Fibroblast of villous mesenchyme (primary cell): ENCODE data around the gene ABHD17A. TPM values are rescaled to one million over a fixed set of nuclear protein-coding genes. Genes with fewer than 3 reads are reported as not detected.
A peak's percentile ranks its signal among the peaks of the same experiment; 100 is the strongest.
"Not testable (repeated sequence)": the region's sequence is repeated elsewhere in the genome, so short reads cannot be mapped to it uniquely, and the experiment has no call there.

Experiments
- DNase-seq: peaks from one replicate; pipeline ENCODE4 v3.0.0-alpha.2; 2010; ENCODE audit warnings: low read depth
- H3K4me3 ChIP-seq: 2 replicates; pipeline ENCODE4 v1.5.1; 2011; ENCODE audit warnings: low read depth, mild to moderate bottlenecking, low read length
- CTCF ChIP-seq: IDR thresholded peaks from 2 replicates; pipeline ENCODE4 v1.5.1; 2012; ENCODE audit warnings: low read depth, mild to moderate bottlenecking, low read length; ENCODE audit not compliant: insufficient read depth
- total RNA-seq: library from RNA; depleted of rRNA; stranded (reverse); fragments of >200 nt; gene quantifications from 2 replicates; pipeline ENCODE4 v1.2.3, GENCODE V29; 2012

Gene ABHD17A
- total RNA-seq, 1 donor: 45.8 TPM

GRCh38 chr19:1875646-1876495 lies 9.4 kb downstream of the ABHD17A start:
- peak; percentile 89 for DNase-seq
- TF ChIP-seq CTCF: peak; percentile 5
- peak overlapping the region; percentile 85 for H3K4me3 ChIP-seq

GRCh38 chr19:1875265-1875645 lies 10.0 kb downstream of the ABHD17A start:
- DNase-seq: not testable (repeated sequence)
- H3K4me3 ChIP-seq: peak overlapping the region; percentile 85

GRCh38 chr19:1874554-1875185 lies 10.6 kb downstream of the ABHD17A start:
- peak overlapping the region; percentile 85 for H3K4me3 ChIP-seq
- no peak for TF ChIP-seq CTCF
- DNase-seq: no peak

GRCh38 chr19:1873524-1874473 lies 11.5 kb downstream of the ABHD17A start:
- peak overlapping the region; percentile 85 for H3K4me3 ChIP-seq
- TF ChIP-seq CTCF: no peak
- DNase-seq: no peak

- H3K4me3 ChIP-seq: no peak overlapping the region
- TF ChIP-seq CTCF: no peak
- DNase-seq: no peak
Observed at GRCh38 chr19:1872807-1873523, 12.3 kb downstream of the ABHD17A start.

GRCh38 chr19:1871630-1872029 lies 13.7 kb downstream of the ABHD17A start:
- DNase-seq: no peak
- H3K4me3 ChIP-seq: no peak overlapping the region
- TF ChIP-seq CTCF: no peak
